Gastroesophageal sphincter (tissue), 4 donors: ENCODE results near the gene RAE1. TPM values are rescaled to one million over a fixed set of nuclear protein-coding genes. Genes with fewer than 3 reads are reported as not detected.

ENCODE experiments used
- ATAC-seq: fragments of 150-250 bp; one replicate; pipeline ENCODE4 v1.9.1; 2016; ENCODE audit warnings: mild to moderate bottlenecking, moderate library complexity
- H3K27ac ChIP-seq, 4 donors: fragments of 200-600 bp; sonication (generic) in 3 of 4; 1 replicate in 3 of 4; 2 replicates in 1 of 4; pipeline ENCODE4 v1.5.1; 2016 to 2019
- H3K27me3 ChIP-seq: fragments of 200-600 bp; sonication (generic); one replicate; pipeline ENCODE4 v1.5.1; 2019
- H3K36me3 ChIP-seq, 2 donors: fragments of 200-600 bp; sonication (generic); one replicate each; pipeline ENCODE4 v1.5.1; 2019; ENCODE audit warnings: control low read depth in 1 of 2
- H3K4me1 ChIP-seq, 3 donors: fragments of 200-600 bp; sonication (generic); 1 replicate in 2 of 3; 2 replicates in 1 of 3; pipeline ENCODE4 v1.5.1; 2016 to 2019; ENCODE audit warnings: control low read depth in 2 of 3
- H3K4me3 ChIP-seq, 2 donors: fragments of 200-600 bp; sonication (generic); one replicate each; pipeline ENCODE4 v1.5.1; 2019; ENCODE audit warnings: mild to moderate bottlenecking in 1 of 2, moderate library complexity in 1 of 2
- H3K9me3 ChIP-seq, 3 donors: fragments of 200-600 bp; sonication (generic); one replicate each; pipeline ENCODE4 v1.5.1; 2017 to 2019; ENCODE audit warnings: control low read depth in 2 of 3
- EP300 ChIP-seq: sonication (generic); formaldehyde crosslinking; IDR thresholded peaks from one replicate; pipeline ENCODE4 v1.6.1; 2017; ENCODE audit warnings: antibody characterized with exemption, mild to moderate bottlenecking
- POLR2A ChIP-seq, 2 donors: fragments of 450-650 bp; IDR thresholded peaks; one replicate each; pipeline ENCODE4 v1.6.1; 2017; ENCODE audit warnings: antibody characterized with exemption in 2 of 2, mild to moderate bottlenecking in 2 of 2, moderate library complexity in 1 of 2
- POLR2AphosphoS5 ChIP-seq: sonication (generic); formaldehyde crosslinking; IDR thresholded peaks from one replicate; pipeline ENCODE4 v1.6.1; 2017; ENCODE audit warnings: antibody characterized with exemption
- WGBS, 2 donors: methylation state at CpG; one replicate each; pipeline ENCODE4 v1.1.5; 2018; ENCODE audit warnings: low coverage in 1 of 2; 5-methylcytosine and 5-hydroxymethylcytosine counted together
- total RNA-seq, 4 donors: library from RNA; depleted of rRNA; stranded (reverse); fragments of >200 nt; gene quantifications; one replicate each; pipeline ENCODE4 v1.1.0, GENCODE V29; 2016
- TF ChIP-seq, protein P1 (sequence below), 4 experiments: fragments of 200-600 bp in 2 of 4; fragments of 450-650 bp in 2 of 4; sonication (generic) in 1 of 4; IDR thresholded peaks; one replicate each; pipeline ENCODE4 v1.5.1; 2017 to 2019; ENCODE audit warnings: antibody characterized with exemption in 4 of 4, mild to moderate bottlenecking in 2 of 4, moderate library complexity in 2 of 4

Gene RAE1, protein sequence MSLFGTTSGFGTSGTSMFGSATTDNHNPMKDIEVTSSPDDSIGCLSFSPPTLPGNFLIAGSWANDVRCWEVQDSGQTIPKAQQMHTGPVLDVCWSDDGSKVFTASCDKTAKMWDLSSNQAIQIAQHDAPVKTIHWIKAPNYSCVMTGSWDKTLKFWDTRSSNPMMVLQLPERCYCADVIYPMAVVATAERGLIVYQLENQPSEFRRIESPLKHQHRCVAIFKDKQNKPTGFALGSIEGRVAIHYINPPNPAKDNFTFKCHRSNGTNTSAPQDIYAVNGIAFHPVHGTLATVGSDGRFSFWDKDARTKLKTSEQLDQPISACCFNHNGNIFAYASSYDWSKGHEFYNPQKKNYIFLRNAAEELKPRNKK
- total RNA-seq = 10 to 100 TPM; 16.5 to 30.4 (median 25.1) TPM

DNA sequence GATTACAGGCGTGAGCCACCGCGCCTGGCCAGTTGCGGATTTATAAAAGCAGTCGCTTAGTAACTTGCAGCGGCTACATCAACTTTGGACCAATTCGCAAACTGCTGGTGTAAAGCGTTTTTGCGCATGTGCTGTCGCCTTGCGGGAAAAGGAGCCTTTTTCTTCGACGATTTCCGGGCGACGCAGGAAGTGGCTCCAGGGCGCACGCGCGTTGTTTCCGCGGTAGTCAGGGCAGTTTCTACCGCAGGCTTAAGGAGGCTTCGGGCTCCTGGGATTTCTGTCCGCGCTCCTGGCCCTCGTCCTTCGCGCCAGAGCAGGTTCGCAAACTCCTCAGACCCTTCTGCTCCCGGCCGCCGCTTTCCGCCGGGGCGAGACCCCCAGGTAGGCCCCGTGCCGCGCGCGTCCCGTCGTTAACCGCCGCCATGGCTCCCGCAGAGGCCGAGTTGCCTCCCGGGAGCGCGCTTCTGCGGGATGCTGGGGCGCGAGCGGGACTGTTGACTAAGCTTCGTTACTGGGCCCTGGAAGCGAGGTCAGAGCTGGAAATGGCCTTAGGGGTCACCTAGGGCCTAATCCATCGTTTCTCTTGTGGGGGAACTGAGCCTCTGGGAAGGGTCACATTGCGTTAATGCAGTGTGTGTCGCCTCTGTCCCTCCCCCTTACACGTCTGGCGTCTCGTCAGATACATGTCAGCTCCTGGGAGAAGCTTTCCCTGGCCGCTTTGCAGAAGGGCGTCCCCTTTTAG lies at the start of gene RAE1:
RAE1 (plus strand) TSS at position 214 of the 742 bp plus-strand sequence. CDS start 2,784 bp downstream, outside the sequence.
- Histone ChIP-seq H3K27me3 (peaks cover 18% of the 10 kb centered on the region), H3K4me3 (peak within 1 kb of the TSS; percentile 60 to 95), H3K36me3 (peaks cover 0 to 6% of the 10 kb centered on the region in 2 donors), H3K27ac (peak within 1 kb of the TSS; percentile 47 to 95 (median 90)), H3K4me1 (peaks cover 4 to 24% (median 5%) of the 10 kb centered on the region in 3 donors), H3K9me3 (no peaks in the 10 kb centered on the region)
- ATAC-seq = peak; percentile 87
- TF ChIP-seq EP300 = no peak
- peak; percentile 34 to 45 for TF ChIP-seq POLR2A (IDR thresholded peaks at IDR 0.05)
- TF ChIP-seq, protein P1, sequence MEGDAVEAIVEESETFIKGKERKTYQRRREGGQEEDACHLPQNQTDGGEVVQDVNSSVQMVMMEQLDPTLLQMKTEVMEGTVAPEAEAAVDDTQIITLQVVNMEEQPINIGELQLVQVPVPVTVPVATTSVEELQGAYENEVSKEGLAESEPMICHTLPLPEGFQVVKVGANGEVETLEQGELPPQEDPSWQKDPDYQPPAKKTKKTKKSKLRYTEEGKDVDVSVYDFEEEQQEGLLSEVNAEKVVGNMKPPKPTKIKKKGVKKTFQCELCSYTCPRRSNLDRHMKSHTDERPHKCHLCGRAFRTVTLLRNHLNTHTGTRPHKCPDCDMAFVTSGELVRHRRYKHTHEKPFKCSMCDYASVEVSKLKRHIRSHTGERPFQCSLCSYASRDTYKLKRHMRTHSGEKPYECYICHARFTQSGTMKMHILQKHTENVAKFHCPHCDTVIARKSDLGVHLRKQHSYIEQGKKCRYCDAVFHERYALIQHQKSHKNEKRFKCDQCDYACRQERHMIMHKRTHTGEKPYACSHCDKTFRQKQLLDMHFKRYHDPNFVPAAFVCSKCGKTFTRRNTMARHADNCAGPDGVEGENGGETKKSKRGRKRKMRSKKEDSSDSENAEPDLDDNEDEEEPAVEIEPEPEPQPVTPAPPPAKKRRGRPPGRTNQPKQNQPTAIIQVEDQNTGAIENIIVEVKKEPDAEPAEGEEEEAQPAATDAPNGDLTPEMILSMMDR (IDR thresholded peaks at IDR 0.05) = peak in 1 of 4 experiments; percentile 12
- TF ChIP-seq POLR2AphosphoS5 = peak; percentile 81
- whole genome bisulfite sequencing, 2 donors = 0% methylated on average over 10 to 16 of the region's 64 CpGs

DNA sequence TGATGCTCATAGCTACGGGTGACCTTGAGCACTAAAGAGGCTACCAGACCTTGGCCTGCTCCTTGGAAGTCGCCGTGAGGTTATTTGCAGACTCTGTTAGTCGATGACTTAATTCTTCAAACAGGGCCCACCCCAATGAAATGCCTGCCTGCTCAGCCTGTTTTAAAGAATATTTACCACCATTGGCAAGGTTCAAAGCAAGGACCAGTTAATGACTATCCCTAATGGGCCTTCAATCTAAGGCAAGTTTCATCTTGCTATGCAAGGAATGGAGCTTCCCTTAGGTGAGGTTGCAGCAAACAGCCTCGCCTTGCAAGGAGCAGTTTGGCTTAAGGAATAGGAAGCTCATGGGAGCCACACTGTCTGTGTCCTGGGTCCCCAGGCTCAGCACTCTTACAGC lies 44.3 kb upstream of the RAE1 start:
- Histone ChIP-seq H3K27me3 (peaks cover 5% of the 10 kb centered on the region), H3K4me3 (no peak overlapping the region), H3K27ac (no peak overlapping the region), H3K9me3 (no peaks in the 10 kb centered on the region), H3K36me3 (no peaks in the 10 kb centered on the region), H3K4me1 (no peaks in the 10 kb centered on the region)
- ATAC-seq = no peak
- no peak for TF ChIP-seq POLR2AphosphoS5
- no peak for TF ChIP-seq EP300
- TF ChIP-seq, protein P1 (IDR thresholded peaks at IDR 0.05) = no peak
- WGBS, 2 donors = 93% methylated on average over 3 of the region's 5 CpGs; no CpG with 5 or more reads in 1 of the 2 donors

DNA sequence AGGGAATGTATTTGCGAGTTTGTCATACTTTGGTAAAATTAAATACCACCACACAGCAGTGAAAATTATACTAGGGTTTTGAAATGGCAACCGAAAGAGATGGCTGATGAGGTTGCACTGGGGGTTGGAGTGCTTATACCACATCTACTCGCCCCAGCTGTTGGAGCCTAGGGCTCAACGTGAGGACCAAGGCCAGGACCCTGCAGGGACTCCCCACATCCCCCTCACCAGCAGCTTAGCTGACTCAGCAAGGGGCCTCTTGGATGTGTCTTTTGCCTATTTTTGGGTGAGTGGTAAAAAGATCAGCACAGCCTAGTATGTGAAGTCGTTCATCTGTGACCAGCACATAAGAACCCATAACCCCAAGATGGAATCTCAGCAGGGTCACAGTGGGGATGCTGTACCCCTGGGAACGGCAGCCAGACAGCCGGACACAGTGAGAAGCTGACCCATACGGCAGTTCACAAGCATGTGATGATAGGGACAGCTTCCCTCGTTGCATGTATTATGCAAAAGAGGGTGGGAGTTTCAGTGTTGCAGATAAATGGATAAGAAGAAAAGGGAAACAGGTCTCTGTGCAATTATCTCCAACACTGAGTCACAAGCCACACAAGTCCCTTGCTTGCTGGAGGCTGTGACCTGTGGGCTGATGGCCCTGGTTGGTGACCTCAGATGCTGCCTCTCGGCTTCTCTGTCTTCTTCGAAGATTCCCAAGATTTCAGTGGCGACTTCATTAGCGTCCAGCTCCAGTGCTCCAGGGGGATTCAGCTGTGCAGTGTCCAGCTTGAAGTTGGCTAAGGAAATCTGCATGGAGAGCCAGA lies 42.4 kb upstream of the RAE1 start:
- ATAC-seq = no peak

DNA sequence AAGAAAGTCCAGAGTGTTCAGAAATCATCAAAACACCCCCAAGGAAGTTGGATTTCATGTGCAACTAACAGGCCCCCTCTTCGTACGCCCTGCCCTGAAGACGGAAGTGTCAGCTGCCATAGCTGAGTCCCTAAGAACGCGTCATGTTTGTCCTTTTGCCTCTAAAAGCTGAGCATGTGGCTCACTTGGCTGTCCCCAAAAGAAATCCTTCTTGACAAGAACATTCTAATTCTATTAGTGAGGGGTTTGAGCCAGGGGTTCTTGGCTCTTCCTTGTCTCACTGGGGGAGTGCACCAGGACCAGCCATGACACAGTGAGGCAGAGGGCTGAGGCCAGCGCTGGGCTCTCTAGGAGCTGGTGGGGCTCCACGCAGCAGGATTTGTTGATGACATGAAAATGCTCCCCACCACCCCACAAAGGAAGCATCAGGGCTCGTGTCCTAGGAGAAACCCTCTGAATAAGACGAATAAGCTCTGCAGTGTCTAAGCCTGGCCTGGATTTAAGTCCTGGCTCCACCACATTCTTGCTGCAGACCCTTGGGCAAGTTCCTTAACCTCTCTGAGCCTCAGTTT lies 41.4 kb upstream of the RAE1 start:
- Histone ChIP-seq H3K36me3 (no peaks in the 10 kb centered on the region), H3K4me3 (no peak overlapping the region), H3K9me3 (no peaks in the 10 kb centered on the region), H3K4me1 (no peaks in the 10 kb centered on the region), H3K27ac (no peak overlapping the region), H3K27me3 (peaks cover 12% of the 10 kb centered on the region)
- TF ChIP-seq POLR2A (IDR thresholded peaks at IDR 0.05) (no peak), EP300 (no peak), POLR2AphosphoS5 (no peak)
- TF ChIP-seq, protein P1 (IDR thresholded peaks at IDR 0.05) = no peak
- no peak for ATAC-seq
- whole genome bisulfite sequencing, 2 donors = 60% methylated on average over 2 of the region's 9 CpGs; no CpG with 5 or more reads in 1 of the 2 donors

More for the DNA sequence above, 42.4 kb upstream of the RAE1 start:
- no peak overlapping the region for H3K27ac ChIP-seq
- peaks cover 5% of the 10 kb centered on the region for H3K27me3 ChIP-seq
- H3K4me1 ChIP-seq = no peaks in the 10 kb centered on the region
- no peaks in the 10 kb centered on the region for H3K36me3 ChIP-seq
- no peak overlapping the region for H3K4me3 ChIP-seq
- 54 to 66% methylated on average over 7 to 9 of the region's 13 CpGs for WGBS, 2 donors
- TF ChIP-seq POLR2AphosphoS5 = no peak
- TF ChIP-seq, protein P1 (IDR thresholded peaks at IDR 0.05) = no peak
- no peak for TF ChIP-seq EP300
- TF ChIP-seq POLR2A (IDR thresholded peaks at IDR 0.05) = no peak
- H3K9me3 ChIP-seq = no peaks in the 10 kb centered on the region
